GM18951 (cell line): ENCODE results near the gene CA11.
"Not testable (repeated sequence)": the region's sequence is repeated elsewhere in the genome, so short reads cannot be mapped to it uniquely, and the experiment has no call there.

Source experiments
- POLR2A ChIP-seq: IDR thresholded peaks from 4 replicates; pipeline ENCODE4 v1.6.1; 2011; ENCODE audit warnings: mild to moderate bottlenecking; ENCODE audit not compliant: insufficient read length, insufficient read depth; ENCODE audit errors: extremely low read depth
- in situ Hi-C: fragments of 300-500 bp; cut with MboI; formaldehyde crosslinking; loops from one replicate; pipeline ENCODE4 v1.12.0; 2022; ENCODE audit warnings: low sequenced_read_pairs, mixed read lengths, inconsistent platforms; ENCODE audit not compliant: unreplicated experiment

The CA11 gene

GRCh38 chr19:48646001-48646721 lies at the start of gene CA11:
CA11 (minus strand) TSS chr19:48646187; CDS start chr19:48645632, 555 bp downstream.
- TF ChIP-seq POLR2A, result peak; percentile 40
- in situ Hi-C loops, result no loop called here

- in situ Hi-C loops, result not testable (repeated sequence)
Observed at GRCh38 chr19:48693629-48694028, 47.6 kb upstream of the CA11 start.

GRCh38 chr19:48689449-48689848 lies 43.5 kb upstream of the CA11 start:
- TF ChIP-seq POLR2A, result no peak
- in situ Hi-C loops, result no loop called here

GRCh38 chr19:48687776-48688175 lies 41.8 kb upstream of the CA11 start:
- TF ChIP-seq POLR2A, result no peak
- in situ Hi-C loops, result no loop called here

- in situ Hi-C loops, result not testable (repeated sequence)
Observed at GRCh38 chr19:48686637-48687036, 40.6 kb upstream of the CA11 start.

GRCh38 chr19:48686088-48686487 lies 40.1 kb upstream of the CA11 start:
- in situ Hi-C loops, result no loop called here

GRCh38 chr19:48685583-48685982 lies 39.6 kb upstream of the CA11 start:
- TF ChIP-seq POLR2A, result no peak
- in situ Hi-C loops, result no loop called here

More at GRCh38 chr19:48686088-48686487, 40.1 kb upstream of the CA11 start:
- no peak for TF ChIP-seq POLR2A

GRCh38 chr19:48683349-48683748 lies 37.4 kb upstream of the CA11 start:
- in situ Hi-C loops, result no loop called here
- no peak for TF ChIP-seq POLR2A

- no peak for TF ChIP-seq POLR2A
- in situ Hi-C loops, result no loop called here
Observed at GRCh38 chr19:48681127-48681470, 35.1 kb upstream of the CA11 start.

- TF ChIP-seq POLR2A, result no peak
- in situ Hi-C loops, result no loop called here
Observed at GRCh38 chr19:48680436-48681126, 34.6 kb upstream of the CA11 start.

GRCh38 chr19:48680006-48680405 lies 34.0 kb upstream of the CA11 start:
- in situ Hi-C loops, result not testable (repeated sequence)

- in situ Hi-C loops, result no loop called here
Observed at GRCh38 chr19:48678201-48678600, 32.2 kb upstream of the CA11 start.

GRCh38 chr19:48676887-48677286 lies 30.9 kb upstream of the CA11 start:
- no peak for TF ChIP-seq POLR2A
- in situ Hi-C loops, result no loop called here

More at GRCh38 chr19:48678201-48678600, 32.2 kb upstream of the CA11 start:
- TF ChIP-seq POLR2A, result no peak

GRCh38 chr19:48676487-48676886 lies 30.5 kb upstream of the CA11 start:
- TF ChIP-seq POLR2A, result no peak
- in situ Hi-C loops, result no loop called here
